ENCODE results near the gene KSR2.

KSR2 gene

DNA sequence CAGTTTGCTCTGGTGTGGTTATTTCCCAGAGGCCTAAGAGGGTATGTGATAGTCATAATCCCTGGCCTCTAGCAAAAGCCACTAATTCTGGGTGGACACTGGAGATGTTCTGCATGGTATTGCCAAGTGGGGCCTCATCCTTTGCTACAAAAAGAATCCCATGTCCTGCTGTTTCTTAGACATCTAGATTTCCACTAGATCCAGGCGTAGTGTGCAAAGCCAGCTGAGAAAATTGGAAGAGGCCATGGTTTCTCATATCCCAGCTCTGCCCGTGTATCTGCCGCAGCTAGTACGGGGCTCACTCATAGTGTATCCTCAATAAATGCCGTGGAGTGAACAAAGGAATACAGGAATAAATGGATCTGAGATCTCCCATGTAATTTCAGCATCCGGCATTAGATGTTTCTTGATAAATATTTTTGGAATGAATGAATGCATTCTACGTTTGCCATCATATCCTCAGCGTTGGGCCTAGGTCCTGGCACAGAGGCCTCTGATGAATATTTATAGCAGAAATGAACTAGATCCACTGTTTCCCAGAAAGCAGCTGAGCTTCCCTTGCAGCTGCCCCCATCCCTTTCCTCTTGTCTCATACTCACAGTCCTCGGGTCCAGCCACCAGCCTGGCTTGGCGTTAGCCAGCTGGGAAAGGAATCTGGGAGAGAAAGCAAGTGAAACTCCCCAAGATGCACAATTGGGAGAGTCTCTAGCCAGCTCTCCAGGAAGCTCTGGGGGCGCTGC, 531.1 kb downstream of the KSR2 start:
- no peak for DNase-seq

DNA sequence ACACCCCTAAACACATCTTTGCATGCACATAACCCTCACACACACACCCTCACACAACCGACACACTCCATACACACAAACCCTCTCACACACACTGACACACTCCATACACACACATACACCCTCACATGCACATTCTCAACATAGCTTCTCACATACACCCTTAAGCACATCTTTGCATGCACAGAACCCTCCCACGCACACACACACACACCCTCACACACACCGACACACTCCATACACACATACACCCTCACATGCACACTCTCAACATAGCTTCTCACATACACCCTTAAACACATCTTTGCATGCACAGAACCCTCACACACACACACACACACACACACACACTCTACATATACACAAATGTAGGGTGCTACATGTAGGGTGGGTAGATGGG, 534.9 kb downstream of the KSR2 start:
- no peak for DNase-seq

DNA sequence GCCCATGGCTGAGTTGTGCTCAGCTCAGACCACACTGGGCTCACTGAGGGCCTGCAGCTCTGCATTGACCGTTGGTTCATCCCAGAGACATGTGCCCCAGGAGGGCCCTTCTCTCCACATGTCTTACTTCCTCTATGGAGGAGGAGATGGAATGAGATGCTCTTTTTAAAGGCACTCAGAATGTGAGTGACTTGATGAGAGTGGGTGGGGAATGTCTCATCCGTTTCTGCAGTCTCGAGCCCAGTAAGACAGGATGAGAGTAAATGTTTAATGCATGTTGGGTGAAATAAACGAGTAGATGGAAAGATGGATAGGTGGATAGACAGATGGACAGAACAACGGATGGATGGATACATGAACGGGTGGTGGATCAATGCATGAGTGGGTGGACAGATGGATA, 538.5 kb downstream of the KSR2 start:
- DNase-seq: no peak

DNA sequence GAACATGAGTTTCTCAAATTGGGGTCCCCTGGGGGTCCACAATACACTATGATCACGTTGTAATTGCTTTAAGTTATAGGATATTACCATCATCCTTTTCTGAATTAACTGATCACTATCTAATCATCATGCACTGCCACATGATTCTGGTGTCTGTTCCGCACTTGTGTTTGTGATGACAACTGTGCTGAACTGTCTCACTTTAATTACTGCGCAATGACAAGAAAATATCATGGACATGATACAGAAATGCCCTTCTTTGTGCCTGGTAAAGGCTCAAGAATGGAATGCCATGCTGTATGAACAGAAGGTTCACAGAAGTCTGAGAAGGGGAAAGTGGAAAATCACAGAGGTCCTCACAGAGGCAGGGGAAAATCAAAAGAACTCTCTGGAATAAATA, 541.6 kb downstream of the KSR2 start:
- no peak for DNase-seq

DNA sequence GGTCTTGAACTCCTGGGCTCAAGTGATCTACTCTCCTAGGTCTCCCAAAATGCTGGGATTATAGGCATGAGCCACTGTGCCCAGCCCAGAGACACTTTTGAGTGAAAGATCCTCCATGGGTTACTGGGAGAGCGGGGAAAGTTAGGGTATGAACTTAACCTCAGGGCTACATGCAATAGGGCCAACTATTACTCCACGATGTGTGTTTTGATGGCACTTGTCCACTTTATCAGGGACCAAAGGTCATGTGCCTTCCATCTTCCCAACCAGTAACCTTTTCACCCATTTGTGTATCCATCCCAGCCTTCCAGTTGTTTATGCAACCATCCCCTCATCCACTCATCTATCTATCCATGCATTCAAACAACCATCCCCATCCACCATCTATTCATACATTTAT, 546.8 kb downstream of the KSR2 start:
- no peak for DNase-seq

DNA sequence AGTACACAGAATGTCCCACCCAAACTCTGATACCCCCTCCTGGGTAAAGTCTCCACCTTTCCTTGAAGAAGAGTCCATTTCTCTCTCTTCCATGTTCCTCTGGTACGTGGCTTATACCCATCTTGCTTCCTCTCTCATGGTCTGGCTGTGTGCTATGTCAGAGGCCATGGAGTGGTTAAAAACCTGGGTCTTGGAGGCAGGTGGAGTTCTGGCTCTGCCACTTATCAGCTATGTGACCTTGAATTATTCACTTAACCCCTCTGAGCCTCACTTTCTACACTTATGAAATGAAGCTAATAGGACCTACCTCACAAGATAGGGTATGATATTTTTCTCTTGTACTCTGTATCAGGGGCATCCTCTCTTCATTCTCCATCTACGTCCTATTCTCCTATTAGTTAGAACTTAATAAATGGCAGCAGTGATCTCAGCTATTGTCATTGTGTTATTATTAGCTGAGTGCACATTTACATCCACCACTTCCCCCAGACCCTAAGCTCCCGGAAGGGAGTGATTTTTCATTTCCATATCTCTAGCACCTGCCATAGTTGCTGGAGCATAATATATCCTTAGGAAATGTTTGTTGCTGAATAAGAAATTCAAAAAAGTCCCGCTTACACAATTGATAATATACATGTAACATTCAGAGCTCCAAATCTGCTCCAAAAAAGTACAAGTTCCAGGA, 547.6 kb downstream of the KSR2 start:
- no peak for DNase-seq

DNA sequence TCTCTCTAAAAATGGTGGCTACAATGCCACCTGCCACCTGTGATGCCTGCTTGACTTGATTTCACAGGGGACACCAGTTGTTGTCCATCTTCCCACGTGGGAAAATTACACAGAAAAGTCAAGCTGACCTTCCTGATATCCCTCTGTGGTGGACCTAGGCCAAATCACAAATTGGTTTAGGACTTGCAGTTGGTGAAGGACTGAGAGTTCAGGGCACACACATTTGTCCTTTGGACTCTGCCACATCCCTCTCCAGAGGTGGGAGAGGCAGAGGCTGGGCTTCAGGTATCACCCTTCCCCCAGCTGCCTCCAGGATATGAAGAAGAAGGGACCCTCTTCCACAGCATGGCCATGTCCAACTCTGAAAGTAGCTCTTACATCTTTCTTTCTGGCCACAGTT, 551.8 kb downstream of the KSR2 start:
- no peak for DNase-seq

DNA sequence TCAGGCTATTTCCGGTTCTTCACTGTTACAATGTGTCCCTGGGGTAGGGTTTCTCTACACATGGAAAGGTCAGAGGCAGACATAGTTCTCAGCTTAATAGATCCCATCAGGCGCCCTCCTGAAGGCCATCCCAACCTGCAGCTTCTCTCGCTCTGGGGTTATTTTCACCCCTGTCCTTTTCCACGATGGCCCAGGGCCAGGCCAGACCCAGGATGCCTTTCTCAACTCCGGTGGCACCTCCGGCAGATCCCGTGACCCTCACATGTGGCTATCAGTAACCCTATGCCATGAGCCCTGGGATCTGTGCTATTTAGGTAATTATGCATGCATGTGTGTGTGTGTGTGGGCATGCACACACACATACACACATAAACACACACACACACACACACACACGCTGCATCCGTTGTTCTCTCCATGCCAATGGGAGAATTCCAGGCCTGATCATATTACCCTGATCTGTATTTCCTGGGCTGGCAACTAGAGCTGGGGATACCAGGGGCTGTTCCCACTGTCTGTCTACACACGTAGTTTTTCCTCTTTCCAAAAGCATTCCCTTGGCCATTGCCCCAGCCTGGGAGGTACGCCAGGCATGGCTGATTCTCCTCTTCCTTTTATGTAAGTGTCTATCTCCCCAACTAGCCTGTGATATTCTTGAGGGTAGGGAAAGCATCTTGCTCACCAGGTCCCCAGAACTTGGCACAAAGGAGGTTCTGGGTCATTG, 556.2 kb downstream of the KSR2 start:
- no peak for DNase-seq

DNA sequence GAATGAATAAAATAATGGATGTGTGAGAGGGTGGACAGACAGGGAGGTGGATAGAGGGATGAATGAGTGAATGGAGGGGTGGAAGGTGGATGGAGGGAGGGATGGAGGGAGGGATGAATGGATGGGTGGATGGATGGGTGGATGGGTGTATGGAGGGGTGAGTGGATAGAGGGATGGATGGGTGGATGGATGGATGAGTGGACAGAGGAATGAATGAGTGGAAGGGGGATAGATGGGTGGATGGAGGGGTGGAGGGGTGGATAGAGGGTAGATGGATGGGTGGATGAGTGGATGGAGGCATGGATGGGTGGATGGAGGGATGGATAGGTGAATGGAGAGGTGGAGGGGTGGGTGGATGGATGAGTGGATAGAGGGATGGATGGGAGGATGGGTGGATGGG, 559.5 kb downstream of the KSR2 start:
- DNase-seq: no peak

DNA sequence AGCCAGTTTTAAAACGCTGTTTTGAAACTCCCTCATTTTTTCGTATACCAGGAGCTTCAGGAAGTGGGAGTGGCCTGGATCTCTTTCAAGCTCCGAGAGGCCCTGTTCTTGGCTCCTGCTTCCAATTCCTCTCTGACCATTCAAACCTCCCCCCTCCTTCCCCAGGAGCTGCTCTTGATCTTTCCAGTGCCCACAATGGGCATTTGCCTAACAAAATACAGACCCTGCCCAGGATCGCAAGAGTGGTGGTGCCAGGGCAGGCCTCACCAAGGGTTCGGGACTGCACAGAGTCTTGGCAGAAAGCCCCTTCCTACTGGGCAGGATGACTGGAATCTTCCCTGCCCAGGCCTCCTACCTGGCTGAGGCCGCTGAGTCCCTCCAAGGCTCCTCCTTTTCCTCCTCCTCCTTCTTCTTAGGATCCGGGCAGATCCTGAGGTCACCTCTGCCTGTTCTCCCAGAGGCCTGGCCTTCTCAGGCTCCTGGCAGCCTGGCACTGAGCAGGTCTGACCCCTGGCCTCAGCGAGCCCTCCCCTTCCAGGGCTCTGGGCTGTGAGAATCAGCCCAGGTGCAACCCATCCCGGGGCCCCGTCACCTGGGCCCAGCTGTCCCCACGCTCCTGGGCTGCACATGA, 560.5 kb downstream of the KSR2 start:
- peak; percentile 4 for DNase-seq

DNA sequence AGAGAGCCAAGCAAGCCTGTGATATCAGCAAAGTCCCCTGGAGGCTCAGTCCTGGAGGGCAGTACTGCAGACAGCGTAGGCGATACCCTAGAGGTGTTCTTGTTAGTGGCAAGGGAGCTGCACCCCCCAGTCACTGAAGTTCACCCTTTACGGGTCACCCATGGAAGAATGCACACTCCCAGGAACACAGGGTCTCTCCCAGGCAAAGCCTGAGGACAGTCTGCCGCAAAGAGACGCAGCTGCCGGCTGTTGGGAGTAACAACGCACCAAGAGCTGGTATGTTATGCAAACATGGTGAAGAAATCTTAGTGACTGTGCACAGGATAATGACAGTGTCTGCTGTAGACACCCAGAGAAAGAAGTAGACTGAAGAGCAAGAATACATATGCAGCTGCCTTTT, 563.9 kb downstream of the KSR2 start:
- no peak for DNase-seq

DNA sequence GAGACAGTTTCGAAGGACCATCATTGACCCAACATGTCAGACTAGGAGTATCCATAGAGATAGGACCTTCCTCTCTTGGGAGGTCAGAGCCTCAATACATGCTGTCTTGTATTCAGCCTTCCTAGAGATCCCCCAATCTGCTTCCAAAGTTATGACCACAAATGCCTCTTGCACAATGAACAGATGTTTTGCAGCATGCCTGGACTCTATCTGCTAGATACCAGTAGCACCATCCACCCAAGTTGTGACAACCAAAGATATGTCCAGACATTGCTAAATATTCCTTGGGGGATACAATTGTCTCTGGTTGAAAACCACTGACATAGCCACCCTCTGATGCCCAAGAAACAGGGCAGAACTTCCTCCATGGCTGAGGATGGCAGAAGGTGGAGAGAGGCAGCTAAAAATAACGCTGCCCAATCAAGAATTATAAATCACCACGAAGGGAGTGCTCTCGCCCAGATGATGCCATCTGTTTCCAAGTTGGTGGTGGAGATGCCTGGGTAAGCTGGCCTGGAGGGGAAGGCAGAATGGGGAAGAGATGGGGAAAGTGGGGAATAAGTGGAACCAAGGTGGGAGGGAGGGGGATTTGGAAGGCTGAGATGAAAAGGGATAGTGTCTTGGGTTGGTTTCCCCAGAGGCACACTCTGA, 564.5 kb downstream of the KSR2 start:
- no peak for DNase-seq

DNA sequence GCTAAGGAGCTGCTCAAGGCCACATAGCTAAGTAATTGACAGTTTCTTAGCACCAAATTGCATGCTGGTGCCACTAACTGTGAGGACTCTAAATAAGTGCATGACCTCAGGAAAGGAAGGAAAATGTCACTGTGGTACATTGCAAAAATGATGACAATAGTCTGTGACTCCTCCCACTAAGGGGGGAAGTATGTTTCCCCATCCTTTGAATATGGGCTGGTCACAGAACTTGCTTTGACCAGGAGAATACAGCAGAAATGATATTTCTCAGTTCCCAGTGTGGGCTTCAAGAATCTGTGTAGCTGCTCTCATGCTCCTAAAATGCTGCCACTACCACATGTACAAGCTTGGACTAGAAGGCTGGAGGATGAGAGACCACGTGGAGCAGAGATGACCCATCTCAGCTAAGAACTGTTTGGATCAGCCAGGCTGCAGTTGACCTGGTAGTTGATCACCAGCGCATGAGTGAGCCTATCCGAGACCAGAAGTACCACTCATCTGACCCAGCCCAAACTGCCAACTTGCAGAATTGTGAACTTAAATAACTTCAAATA, 565.1 kb downstream of the KSR2 start:
- DNase-seq: no peak

Data from NCI-H1105 (cell line).